HG03135 (cell line): ENCODE results near the gene BMPR1A.
"Not testable (repeated sequence)": the region's sequence is repeated elsewhere in the genome, so short reads cannot be mapped to it uniquely, and the experiment has no call there.

ENCODE experiments used
- ATAC-seq: cut with Tn5 transposase; IDR thresholded peaks from one replicate; pipeline ENCODE4 v1.9.1; 2021; ENCODE audit warnings: mild to moderate bottlenecking, moderate library complexity; ENCODE audit not compliant: unreplicated experiment

BMPR1A gene

DNA sequence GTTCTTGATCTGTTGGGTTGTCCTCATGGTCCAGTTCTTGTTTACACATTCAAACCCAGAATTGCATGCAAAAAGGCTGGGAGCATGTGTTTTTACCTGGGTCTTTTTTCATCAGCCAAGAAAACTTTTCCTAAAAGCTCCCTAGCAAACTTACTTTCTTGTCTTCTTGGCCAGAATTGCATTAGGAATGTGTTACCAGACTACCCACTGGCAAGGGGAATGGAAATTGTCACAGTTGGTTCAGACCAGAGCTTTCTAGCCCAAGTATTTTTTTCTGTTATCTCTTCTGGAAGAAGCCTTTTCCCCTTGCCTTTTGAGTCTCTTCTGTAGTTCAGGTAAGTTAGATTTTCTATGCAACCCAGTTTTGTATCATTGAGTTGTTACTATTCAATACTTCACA lies 77.5 kb downstream of the BMPR1A start:
- no peak for ATAC-seq

- no peak for ATAC-seq
Observed at GRCh38 chr10:86836044-86836443, 79.6 kb downstream of the BMPR1A start.

GRCh38 chr10:86837663-86838062 lies 81.2 kb downstream of the BMPR1A start:
- no peak for ATAC-seq

GRCh38 chr10:86840498-86840897 lies 84.1 kb downstream of the BMPR1A start:
- no peak for ATAC-seq

DNA sequence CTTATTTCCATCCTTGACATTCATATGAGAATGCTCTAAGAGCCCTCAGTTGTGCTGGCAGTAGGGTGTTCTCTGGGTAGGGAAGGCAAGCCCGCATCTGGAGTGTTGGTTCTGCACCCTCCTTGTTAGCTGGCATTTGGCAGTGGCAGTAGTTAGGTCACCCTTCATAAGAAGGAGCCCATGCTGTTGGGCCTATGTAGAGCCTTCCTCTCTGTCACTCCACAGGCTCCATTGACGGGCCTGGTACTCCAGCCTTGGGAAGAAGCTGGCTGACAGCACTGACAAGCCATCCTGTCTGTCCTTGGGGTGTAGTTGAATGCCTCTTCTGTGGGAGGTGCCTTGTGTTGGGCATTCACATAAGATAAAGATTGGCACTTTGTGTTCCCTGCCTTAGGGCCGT lies 89.7 kb downstream of the BMPR1A start:
- ATAC-seq, result no peak

GRCh38 chr10:86848747-86849146 lies 92.3 kb downstream of the BMPR1A start:
- no peak for ATAC-seq

DNA sequence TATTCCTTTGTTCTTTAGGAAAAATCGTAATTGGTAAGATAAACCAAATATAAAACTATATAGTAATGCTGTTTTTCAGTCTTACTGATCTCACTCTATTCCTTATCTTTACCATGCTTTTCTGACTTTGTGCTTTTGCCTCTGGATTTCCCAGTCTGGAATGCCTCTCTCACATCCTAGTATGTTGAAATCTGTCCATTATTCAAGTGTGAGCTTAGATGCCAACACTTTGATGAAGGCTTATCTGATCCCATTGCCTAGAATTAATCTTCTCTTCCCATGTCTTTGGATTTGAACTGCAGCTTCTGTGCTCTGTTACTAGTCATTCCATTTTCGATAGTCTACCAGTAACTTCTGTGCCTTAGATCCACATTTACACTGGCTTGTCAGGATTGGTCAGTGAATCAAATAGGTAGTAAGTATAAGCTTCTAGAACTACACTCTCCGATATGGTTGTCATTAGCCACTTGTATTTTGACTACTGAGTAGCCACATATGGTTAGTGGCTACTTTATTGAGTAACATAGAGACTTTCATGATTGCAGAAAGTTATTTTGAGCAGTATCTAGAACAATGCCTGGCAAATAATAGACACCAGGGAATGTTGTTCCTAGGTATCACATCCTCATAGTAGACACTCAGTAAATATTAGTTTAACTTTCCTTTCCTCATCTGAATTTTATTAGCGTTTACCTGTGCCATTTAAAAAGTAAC lies 92.9 kb downstream of the BMPR1A start:
- no peak for ATAC-seq

DNA sequence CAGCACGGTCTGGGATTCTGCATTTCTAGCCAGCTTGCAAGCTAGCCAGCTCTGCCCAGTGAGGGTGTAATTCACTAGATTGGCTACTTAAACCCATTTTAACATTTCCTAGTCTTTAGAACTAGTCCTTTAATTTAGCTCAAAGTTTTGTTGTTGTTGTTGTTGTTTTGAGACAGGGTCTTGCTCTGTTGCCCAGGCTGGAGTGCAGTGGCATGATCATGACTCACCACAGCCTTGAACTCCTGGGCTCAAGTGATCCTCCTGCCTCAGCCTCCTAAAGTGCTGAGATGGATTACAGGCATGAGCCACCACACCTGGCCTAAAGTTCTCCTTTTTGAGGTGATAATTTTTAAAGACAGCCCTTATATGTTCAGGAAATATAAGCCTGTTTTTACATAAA lies 94.1 kb downstream of the BMPR1A start:
- no peak for ATAC-seq

DNA sequence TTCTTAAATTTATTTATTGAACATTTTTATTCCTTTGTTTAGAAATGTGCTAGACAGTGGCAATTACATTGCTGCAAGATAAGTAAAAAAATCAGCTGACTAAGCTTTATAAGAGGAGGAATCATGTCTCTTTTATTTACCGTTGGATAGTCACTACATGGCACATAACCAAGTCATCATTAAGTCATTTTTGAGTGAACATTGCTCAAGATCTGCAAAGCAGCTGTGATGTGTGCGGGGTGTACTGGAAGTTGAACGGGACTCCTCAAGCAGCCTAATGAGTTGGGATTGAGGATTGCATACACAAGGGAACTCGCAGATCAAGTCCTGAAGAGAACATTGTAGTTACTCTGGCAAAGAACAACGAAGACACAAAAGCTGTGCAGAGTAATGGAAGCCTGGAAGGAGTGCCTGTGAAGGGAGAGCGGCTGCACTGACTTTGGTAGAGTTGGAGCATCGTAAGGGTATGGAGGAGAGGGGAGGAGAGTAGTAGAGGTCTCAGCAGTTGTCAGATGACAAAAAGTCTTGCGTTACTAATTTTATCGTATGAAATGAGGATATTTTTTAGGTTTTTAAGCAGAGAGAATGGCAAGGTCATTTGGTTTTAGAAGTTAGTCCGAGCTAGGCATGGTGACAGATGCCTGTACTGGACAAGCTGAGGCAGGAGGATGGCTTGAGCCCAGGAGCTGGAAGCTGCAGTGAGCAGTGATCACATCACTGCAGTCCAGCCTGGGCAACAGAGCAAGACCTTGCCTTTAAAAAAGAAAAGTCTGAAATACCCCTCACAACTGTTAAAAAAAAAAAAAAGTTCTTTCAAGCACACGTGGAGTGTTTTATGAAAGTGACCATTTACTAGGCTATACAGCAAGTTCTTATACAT lies 95.1 kb downstream of the BMPR1A start:
- ATAC-seq, result no peak

DNA sequence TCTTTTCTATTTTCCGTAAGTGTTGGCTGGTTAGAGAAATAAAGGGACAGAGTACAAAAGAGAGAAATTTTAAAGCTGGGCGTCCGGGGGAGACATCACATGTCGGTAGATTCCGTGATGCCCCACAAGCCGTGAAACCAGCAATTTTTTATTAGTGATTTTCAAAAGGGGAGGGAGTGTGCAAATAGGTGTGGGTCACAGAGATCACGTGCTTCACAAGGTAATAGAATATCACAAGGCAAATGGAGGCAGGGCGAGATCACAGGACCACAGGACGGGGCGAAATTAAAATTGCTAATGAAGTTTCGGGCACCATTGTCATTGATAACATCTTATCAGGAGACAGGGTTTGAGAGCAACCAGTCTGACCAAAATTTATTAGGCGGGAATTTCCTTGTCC lies 97.2 kb downstream of the BMPR1A start:
- ATAC-seq, result not testable (repeated sequence)

GRCh38 chr10:86855513-86855912 lies 99.1 kb downstream of the BMPR1A start:
- no peak for ATAC-seq

DNA sequence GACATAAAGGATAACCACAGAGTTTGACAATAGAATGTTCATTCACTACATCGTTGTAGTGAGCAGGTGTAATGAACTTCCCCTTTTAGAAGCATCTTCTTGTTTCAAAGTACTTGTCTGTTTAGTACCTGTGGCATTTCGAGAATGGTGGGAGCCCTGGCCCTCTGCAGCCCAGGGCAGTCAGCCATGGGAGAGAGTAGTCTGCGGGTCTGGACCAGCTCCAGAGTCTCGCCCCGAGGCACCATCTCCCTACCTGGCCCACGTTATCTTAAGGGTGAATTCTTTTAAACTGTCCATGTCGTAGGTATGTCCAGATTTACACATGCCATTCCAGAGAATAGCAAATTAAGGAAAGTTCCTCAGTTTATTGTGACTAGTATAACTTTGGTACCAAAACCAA lies 99.7 kb downstream of the BMPR1A start:
- ATAC-seq, result no peak

DNA sequence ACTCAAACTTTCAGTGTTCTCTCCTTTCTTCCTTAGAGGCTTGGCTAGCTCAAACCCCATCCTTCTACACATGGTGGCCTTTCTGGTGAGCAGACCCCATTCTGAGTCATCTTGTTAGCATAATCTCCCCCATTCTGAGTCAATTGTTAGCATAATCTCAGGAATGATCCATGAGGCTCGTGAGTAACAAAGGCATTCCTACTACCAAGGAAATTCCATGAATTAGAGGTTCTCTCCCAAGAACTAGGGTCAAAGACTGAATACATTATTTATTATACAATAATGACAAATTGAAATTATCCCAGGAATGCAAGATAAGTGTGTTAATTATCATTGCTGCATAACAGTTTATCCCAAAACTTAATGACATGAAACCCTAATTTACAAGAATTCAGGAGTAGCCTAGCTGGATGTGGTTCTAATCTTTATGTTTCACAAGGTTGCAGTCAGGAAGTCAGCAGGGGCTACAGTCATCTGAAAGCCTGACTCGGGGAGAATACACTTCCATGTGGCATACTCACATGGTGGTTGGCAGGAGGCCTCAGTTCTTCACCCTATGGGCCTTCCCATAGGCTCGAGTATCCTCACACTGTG lies 100.8 kb downstream of the BMPR1A start:
- ATAC-seq, result no peak

DNA sequence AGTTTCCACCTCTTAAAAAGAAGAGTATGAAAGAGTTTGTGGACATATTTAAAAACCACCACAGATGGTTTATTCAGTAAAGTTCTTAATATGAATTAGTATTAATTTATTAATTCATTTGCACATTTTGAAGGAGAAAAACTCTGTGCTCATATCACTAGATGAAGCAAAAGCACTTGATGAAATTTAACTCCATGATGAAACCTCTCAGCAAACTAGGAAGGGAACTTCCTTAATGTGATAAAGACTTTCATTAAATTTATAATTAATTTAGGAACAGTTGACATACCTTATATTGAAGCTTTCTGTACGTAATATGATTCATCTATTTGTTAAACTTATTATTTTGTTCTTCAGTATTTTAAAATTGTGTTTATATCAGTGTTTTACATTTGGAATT lies 101.6 kb downstream of the BMPR1A start:
- no peak for ATAC-seq

GRCh38 chr10:86861351-86861750 lies 104.9 kb downstream of the BMPR1A start:
- ATAC-seq, result no peak

- no peak for ATAC-seq
Observed at GRCh38 chr10:86862373-86862772, 106.0 kb downstream of the BMPR1A start.

DNA sequence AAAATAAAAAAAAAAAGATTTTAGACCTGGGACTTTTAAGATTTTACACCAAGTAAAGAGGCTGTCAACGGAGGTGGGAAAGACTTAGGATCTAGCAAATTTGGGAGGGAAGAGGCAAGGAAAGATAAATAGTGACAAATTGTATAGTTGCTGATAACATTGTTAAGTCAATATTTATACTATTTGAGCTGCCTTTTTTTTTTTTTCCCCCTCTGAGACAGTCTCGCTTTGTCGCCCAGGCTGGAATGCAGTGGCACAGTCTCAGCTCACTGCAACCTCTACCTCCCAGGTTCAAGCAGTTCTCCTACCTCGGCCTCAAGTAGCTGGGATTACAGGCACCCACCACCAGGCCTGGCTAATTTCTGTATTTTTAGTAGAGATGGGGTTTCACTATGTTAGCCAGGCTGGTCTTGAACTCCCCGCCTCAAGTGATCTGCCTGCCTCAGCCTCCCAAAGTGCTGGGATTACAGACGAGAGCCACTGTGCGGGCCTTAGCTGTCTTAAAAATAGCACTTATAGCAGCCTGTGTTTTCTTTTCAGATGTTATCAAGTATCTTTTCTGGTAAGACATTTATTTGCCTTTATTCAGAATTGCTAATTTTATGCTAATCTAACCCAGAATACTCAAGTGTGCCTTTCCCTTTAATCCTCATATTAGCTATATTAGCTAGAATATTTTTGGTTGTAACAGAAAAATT lies 106.5 kb downstream of the BMPR1A start:
- ATAC-seq, result no peak

GRCh38 chr10:86863484-86863842 lies 107.0 kb downstream of the BMPR1A start:
- no peak for ATAC-seq

DNA sequence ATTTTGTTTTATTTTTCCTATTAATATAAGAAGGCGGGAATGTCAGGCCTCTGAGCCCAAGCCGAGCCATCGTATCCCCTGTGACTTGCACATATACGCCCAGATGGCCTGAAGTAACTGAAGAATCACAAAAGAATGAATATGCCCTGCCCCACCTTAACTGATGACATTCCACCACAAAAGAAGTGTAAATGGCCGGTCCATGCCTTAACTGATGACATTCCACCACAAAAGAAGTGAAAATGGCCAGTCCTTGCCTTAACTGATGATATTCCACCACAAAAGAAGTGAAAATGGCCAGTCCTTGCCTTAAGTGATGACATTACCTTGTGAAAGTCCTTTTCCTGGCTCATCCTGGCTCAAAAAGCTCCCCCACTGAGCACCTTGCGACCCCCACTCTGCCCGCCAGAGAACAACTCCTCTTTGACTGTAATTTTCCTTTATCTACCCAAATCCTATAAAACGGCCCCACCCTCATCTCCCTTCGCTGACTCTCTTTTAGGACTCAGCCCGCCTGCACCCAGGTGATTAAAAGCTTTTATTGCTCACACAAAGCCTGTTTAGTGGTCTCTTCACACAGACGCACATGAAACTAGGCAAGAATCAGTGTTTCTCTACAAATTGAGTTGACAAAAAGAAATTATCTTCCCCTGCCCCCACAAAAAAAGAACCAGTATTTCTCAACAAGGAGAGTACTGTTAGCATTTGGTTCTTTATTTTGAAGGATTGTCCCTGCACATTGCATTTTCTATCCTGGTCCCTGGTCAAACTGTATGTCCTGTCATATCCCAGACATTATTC lies 108.8 kb downstream of the BMPR1A start:
- ATAC-seq, result not testable (repeated sequence)

GRCh38 chr10:86867149-86867548 lies 110.7 kb downstream of the BMPR1A start:
- ATAC-seq, result no peak

- ATAC-seq, result no peak
Observed at GRCh38 chr10:86868353-86868752, 111.9 kb downstream of the BMPR1A start.
